K562 (cell line): Measurements from ENCODE around the gene GJA8. TPM values are rescaled to one million over a fixed set of nuclear protein-coding genes. Genes with fewer than 3 reads are reported as not detected.

Experiments
- ATAC-seq: fragments of 200-7000 bp; cut with Tn5 transposase; 3 replicates; pipeline ENCODE4 v1.9.1; 2020; ENCODE audit warnings: moderate library complexity
- BruUV-seq: library from RNA; stranded (reverse); fragments of 400-500 nt; replicated peaks from 2 replicates; lab custom pipeline; 2021; lab: Mats Ljungman, UMichigan
- CTCF ChIA-PET: fragments of 300-600 bp; formaldehyde crosslinking; extraction: SDS; loops from one replicate; lab custom pipeline; 2021; ENCODE audit warnings: low intra/inter-chr PET ratio; lab: Yijun Ruan, JAX
- POLR2A ChIA-PET: fragments of 300-600, 350-650 bp; sonication (Branson Sonifier 250); formaldehyde crosslinking; extraction: SDS; loops from one replicate; lab custom pipeline; 2021; ENCODE audit warnings: antibody characterized with exemption, inconsistent platforms; lab: Yijun Ruan, JAX
- DNase-seq, 4 experiments: peaks; one replicate each; pipeline versions ENCODE4 v3.0.0 to v3.0.0-alpha.2; 2011 to 2018; ENCODE audit warnings: low spot score in 3 of 4, mixed read lengths in 3 of 4; ENCODE audit errors: extremely low read depth in 1 of 4
- FAIRE-seq: peaks from 2 replicates; lab custom pipeline; 2011; peaks lifted over from hg19 to GRCh38; lab: Jason Lieb, UNC
- H2AFZ ChIP-seq: 2 replicates; pipeline ENCODE4 v1.6.0; 2011; ENCODE audit warnings: low read depth, low read length, control low read depth, inconsistent platforms
- H3K27ac ChIP-seq: fragments of 200-600 bp; 3 replicates; pipeline ENCODE4 v1.8.0; 2011; ENCODE audit warnings: low read depth, mild to moderate bottlenecking, control low read depth, inconsistent platforms, low read length, moderate library complexity, mixed read lengths; ENCODE audit errors: extremely low read depth
- H3K27me3 ChIP-seq, 2 experiments: fragments of 300-600 bp in 1 of 2; 2 replicates in 1 of 2; 3 replicates in 1 of 2; pipeline versions ENCODE4 v1.6.0 to v1.8.0; 2011; ENCODE audit warnings: inconsistent platforms in 2 of 2, low read length in 2 of 2, mild to moderate bottlenecking in 1 of 2, mixed read lengths in 1 of 2, moderate library complexity in 1 of 2; ENCODE audit not compliant: control insufficient read depth in 2 of 2, insufficient read depth in 2 of 2
- H3K36me3 ChIP-seq: fragments of 300-600 bp; 3 replicates; pipeline ENCODE4 v1.8.0; 2011; ENCODE audit warnings: mild to moderate bottlenecking, low read length, inconsistent platforms; ENCODE audit not compliant: control insufficient read depth, insufficient read depth
- H3K4me1 ChIP-seq, 2 experiments: fragments of 200-600 bp in 1 of 2; replicated peaks in 1 of 2; 2 replicates in 1 of 2; 3 replicates in 1 of 2; pipeline versions ENCODE4 v1.5.1 to v1.8.0; 2011; ENCODE audit warnings: inconsistent platforms in 2 of 2, low read length in 2 of 2, mild to moderate bottlenecking in 1 of 2, mixed read lengths in 1 of 2, moderate library complexity in 1 of 2; ENCODE audit not compliant: control insufficient read depth in 2 of 2, insufficient read depth in 2 of 2
- H3K4me2 ChIP-seq: 2 replicates; pipeline ENCODE4 v1.6.1; 2011; ENCODE audit warnings: low read length, control low read depth, inconsistent platforms, mixed read lengths; ENCODE audit not compliant: insufficient read depth
- H3K4me3 ChIP-seq: fragments of 200-600 bp; sonication (generic), shearing (Covaris generic); 2 replicates; pipeline ENCODE4 v1.5.1; 2016; ENCODE audit warnings: control low read depth, inconsistent platforms
- H3K79me2 ChIP-seq: fragments of 200-600 bp; 3 replicates; pipeline ENCODE4 v1.8.0; 2011; ENCODE audit warnings: low read length, inconsistent platforms; ENCODE audit not compliant: control insufficient read depth, insufficient read depth
- H3K9ac ChIP-seq, 2 experiments: 2 replicates each; pipeline versions ENCODE4 v1.6.0 to v1.6.1; 2011; ENCODE audit warnings: low read depth in 2 of 2, low read length in 2 of 2, control low read depth in 1 of 2, inconsistent platforms in 1 of 2, mild to moderate bottlenecking in 1 of 2, mixed read lengths in 1 of 2; ENCODE audit not compliant: insufficient read depth in 1 of 2
- H3K9me1 ChIP-seq: one replicate; pipeline ENCODE4 v1.6.0; 2011; ENCODE audit warnings: inconsistent platforms, mild to moderate bottlenecking, low read length, moderate library complexity; ENCODE audit not compliant: control insufficient read depth, insufficient read depth
- H3K9me3 ChIP-seq: replicated peaks from 2 replicates; pipeline ENCODE4 v1.5.1; 2011; ENCODE audit warnings: low read depth, low read length, inconsistent platforms; ENCODE audit not compliant: control insufficient read depth, insufficient read depth
- H4K20me1 ChIP-seq: replicated peaks from 2 replicates; pipeline ENCODE4 v1.6.1; 2011; ENCODE audit warnings: low read length, inconsistent platforms, mixed read lengths; ENCODE audit not compliant: control insufficient read depth, insufficient read depth
- HSF4 ChIP-seq: fragments of 250-450 bp; sonication (Bioruptor Pico); IDR thresholded peaks from 2 replicates; pipeline ENCODE4 v2.1.2; 2022; ENCODE audit warnings: mild to moderate bottlenecking, moderate library complexity, borderline replicate concordance
- NELFE ChIP-seq: IDR thresholded peaks from 2 replicates; pipeline ENCODE4 v1.6.1; 2011; ENCODE audit warnings: mild to moderate bottlenecking; ENCODE audit not compliant: insufficient read depth, insufficient read length
- SIX5 ChIP-seq, 2 experiments: IDR thresholded peaks; 2 replicates each; pipeline ENCODE4 v1.6.1; 2011; ENCODE audit warnings: low read length in 2 of 2, borderline replicate concordance in 1 of 2, low read depth in 1 of 2, mild to moderate bottlenecking in 1 of 2, moderate library complexity in 1 of 2; ENCODE audit not compliant: insufficient read depth in 1 of 2
- STAG1 ChIP-seq: sonication (generic); formaldehyde crosslinking; IDR thresholded peaks from 2 replicates; pipeline ENCODE4 v1.5.0; 2020; ENCODE audit warnings: missing genetic modification reagents, borderline replicate concordance
- ZNF184 ChIP-seq: sonication (generic); formaldehyde crosslinking; IDR thresholded peaks from 2 replicates; pipeline ENCODE4 v1.5.0; 2020; ENCODE audit warnings: missing genetic modification reagents
- WGBS: fragments of 100-300 bp; shearing (Covaris generic); methylation state at CpG from one replicate; pipeline ENCODE4 v1.1.6; 2016; ENCODE audit warnings: low coverage, mixed read lengths; ENCODE audit not compliant: insufficient coverage; ENCODE audit errors: missing lambda C conversion rate; 5-methylcytosine and 5-hydroxymethylcytosine counted together
- in situ Hi-C: fragments of 300-500 bp; cut with MboI; formaldehyde crosslinking; loops from 4 replicates; pipeline ENCODE4 v1.15.0; 2018; ENCODE audit warnings: inconsistent platforms, mixed read lengths
- intact Hi-C: fragments of 100-400 bp; cut with micrococcal nuclease; formaldehyde crosslinking; loops from 2 replicates; pipeline ENCODE4 v1.14.2; 2022
- polyA plus RNA-seq, 8 experiments: library from polyadenylated mRNA; depleted of rRNA in 4 of 8; stranded (reverse) in 5 of 8; unstranded in 3 of 8; fragments of >200 nt; fragmentation: Nextera tagmentation in 2 of 8; fragmentation: Illumina TruSeq in 1 of 8; extraction: Ambion mirVana in 2 of 8; extraction: Trizol in 1 of 8; gene quantifications; 2 replicates each; pipeline versions ENCODE4 v1.2.1 to v1.2.3, GENCODE V29; 2011 to 2014; ENCODE audit warnings: inconsistent platforms in 1 of 8, missing spikeins in 1 of 8
- total RNA-seq, 7 experiments: library from RNA; depleted of rRNA in 6 of 7; stranded (reverse); fragments of >200 nt in 6 of 7; fragmentation: Illumina TruSeq in 2 of 7; extraction: Trizol in 2 of 7; gene quantifications; 2 replicates each; pipeline versions ENCODE4 v1.2.1 to v1.2.3, GENCODE V29; 2011 to 2021; ENCODE audit warnings: low replicate concordance in 1 of 7
- TF ChIP-seq, protein P1 (sequence below), 3 experiments: IDR thresholded peaks in 2 of 3; conservative IDR thresholded peaks in 1 of 3; 2 replicates each; pipeline ENCODE4 v1.5.1; 2011 to 2012; ENCODE audit warnings: low read length in 3 of 3, mild to moderate bottlenecking in 3 of 3, control low read depth in 2 of 3, improper control_type of control experiment in 1 of 3, inconsistent platforms in 1 of 3, low read depth in 1 of 3, mixed read lengths in 1 of 3, moderate library complexity in 1 of 3; ENCODE audit not compliant: insufficient read depth in 2 of 3
- TF ChIP-seq, protein P2 (sequence below): sonication (generic); formaldehyde crosslinking; IDR thresholded peaks from 2 replicates; pipeline ENCODE4 v1.9.0; 2022; ENCODE audit warnings: mild to moderate bottlenecking, missing genetic modification reagents

The GJA8 gene
- total and polyA plus RNA-seq, 9 of the 15 experiments (the other 6 are each of a cell fraction or from before 2014, with no cell fraction given): not detected

DNA sequence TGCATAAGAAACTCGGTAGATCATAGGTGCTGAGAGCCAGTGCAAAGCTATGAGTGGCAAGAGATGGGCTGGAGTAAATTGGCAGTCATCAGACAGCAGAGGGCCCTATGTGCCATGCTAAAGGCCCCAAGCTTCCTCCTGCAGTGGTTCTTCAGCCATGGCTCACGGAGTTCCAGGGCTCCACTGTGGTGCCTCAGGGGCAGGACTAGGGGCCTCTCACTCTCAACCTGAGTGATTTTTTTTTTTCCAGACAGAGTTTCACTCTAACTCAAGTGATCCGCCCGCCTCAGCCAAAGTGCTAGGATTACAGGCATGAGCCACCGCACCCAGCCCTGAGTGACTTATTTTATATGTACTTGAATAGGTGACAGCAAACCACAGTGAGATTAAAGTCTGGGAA, 10.4 kb upstream of the GJA8 start:
- Histone ChIP-seq H3K36me3 (no peaks in the 10 kb centered on the region), H3K79me2 (no peaks in the 10 kb centered on the region), H3K27me3 (peaks cover 2 to 14% of the 10 kb centered on the region in 2 experiments; a peak in 4 of 5 replicates), H3K9me1 (no peaks in the 10 kb centered on the region), H3K9me3 (no peaks in the 10 kb centered on the region), H3K9ac (no peak overlapping the region), H4K20me1 (no peaks in the 10 kb centered on the region), H3K4me1 (no peaks in the 10 kb centered on the region), H3K4me3 (no peak overlapping the region), H2AFZ (no peak overlapping the region), H3K27ac (no peak overlapping the region), H3K4me2 (no peak overlapping the region)
- DNase-seq (no peak), FAIRE-seq (no peak), ATAC-seq (no peak)
- WGBS: 55% methylated on average over 5 of the region's 5 CpGs
- POLR2A ChIA-PET: interaction anchor here (0.8 to 1.2 kb wide), 2 partner anchors 32 to 146 kb away, joined by 3 read pairs; no protein-coding TSS in a partner anchor
- CTCF ChIA-PET: interaction anchor here (0.7 to 1.7 kb wide), 4 partner anchors 377 to 620 kb away, joined by 3 to 6 read pairs (median 4); no protein-coding TSS in a partner anchor
- intact Hi-C loops: loop anchor here (2.0 to 10.0 kb wide), 4 partner anchors 49 to 497 kb away; no protein-coding TSS in a partner anchor
- in situ Hi-C loops: loop anchor here (5.0 to 10.0 kb wide), 3 partner anchors 50 to 617 kb away; no protein-coding TSS in a partner anchor
- TF ChIP-seq, protein P1, sequence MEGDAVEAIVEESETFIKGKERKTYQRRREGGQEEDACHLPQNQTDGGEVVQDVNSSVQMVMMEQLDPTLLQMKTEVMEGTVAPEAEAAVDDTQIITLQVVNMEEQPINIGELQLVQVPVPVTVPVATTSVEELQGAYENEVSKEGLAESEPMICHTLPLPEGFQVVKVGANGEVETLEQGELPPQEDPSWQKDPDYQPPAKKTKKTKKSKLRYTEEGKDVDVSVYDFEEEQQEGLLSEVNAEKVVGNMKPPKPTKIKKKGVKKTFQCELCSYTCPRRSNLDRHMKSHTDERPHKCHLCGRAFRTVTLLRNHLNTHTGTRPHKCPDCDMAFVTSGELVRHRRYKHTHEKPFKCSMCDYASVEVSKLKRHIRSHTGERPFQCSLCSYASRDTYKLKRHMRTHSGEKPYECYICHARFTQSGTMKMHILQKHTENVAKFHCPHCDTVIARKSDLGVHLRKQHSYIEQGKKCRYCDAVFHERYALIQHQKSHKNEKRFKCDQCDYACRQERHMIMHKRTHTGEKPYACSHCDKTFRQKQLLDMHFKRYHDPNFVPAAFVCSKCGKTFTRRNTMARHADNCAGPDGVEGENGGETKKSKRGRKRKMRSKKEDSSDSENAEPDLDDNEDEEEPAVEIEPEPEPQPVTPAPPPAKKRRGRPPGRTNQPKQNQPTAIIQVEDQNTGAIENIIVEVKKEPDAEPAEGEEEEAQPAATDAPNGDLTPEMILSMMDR (IDR thresholded peaks at IDR 0.05 in 2 of 3, conservative IDR thresholded peaks at IDR 0.05 in 1 of 3; ENCODE audit: insufficient read depth in 2 of 3, low read depth in 1 of 3, low read length in 3 of 3): peak in 2 of 3 experiments; percentile 2 to 21; a peak in 2 of 6 replicates
- TF ChIP-seq SIX5 (IDR thresholded peaks at IDR 0.05; ENCODE audit: borderline replicate concordance in 1 of 2, insufficient read depth in 1 of 2, low read depth in 1 of 2, low read length in 2 of 2) (no peak), STAG1 (no peak), NELFE (no peak), ZNF184 (CRISPR knock-in tag) (no peak), HSF4 (CRISPR knock-in tag) (no peak)
- TF ChIP-seq, protein P2, sequence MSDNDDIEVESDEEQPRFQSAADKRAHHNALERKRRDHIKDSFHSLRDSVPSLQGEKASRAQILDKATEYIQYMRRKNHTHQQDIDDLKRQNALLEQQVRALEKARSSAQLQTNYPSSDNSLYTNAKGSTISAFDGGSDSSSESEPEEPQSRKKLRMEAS (CRISPR knock-in tag): no peak
- BruUV-seq: no TSS peak
